ENCODE results near the gene DIP2C.

DNA sequence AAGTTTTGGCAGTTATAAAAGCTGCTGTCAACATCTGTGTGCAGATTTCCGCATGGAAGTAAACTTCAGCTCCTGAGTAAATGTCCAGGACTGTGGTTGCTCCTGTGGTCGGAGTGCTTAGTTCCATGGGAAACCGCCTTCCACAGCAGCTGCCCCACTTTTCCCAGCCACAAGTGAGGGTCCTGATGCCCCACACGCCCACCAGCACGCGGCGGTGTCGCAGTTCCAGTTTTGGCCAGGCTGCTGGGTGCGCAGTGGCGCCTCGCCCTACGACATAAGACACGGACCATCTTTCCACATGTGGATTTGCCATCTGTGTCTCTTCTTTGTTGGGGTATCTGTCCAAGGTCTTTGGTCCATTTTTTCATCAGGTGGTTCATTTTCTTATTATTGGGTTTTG lies 167.1 kb downstream of the DIP2C start:
- TF ChIP-seq, protein P1, sequence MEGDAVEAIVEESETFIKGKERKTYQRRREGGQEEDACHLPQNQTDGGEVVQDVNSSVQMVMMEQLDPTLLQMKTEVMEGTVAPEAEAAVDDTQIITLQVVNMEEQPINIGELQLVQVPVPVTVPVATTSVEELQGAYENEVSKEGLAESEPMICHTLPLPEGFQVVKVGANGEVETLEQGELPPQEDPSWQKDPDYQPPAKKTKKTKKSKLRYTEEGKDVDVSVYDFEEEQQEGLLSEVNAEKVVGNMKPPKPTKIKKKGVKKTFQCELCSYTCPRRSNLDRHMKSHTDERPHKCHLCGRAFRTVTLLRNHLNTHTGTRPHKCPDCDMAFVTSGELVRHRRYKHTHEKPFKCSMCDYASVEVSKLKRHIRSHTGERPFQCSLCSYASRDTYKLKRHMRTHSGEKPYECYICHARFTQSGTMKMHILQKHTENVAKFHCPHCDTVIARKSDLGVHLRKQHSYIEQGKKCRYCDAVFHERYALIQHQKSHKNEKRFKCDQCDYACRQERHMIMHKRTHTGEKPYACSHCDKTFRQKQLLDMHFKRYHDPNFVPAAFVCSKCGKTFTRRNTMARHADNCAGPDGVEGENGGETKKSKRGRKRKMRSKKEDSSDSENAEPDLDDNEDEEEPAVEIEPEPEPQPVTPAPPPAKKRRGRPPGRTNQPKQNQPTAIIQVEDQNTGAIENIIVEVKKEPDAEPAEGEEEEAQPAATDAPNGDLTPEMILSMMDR (IDR thresholded peaks at IDR 0.05): no peak
- no peak for TF ChIP-seq POLR2A (IDR thresholded peaks at IDR 0.05)
